Stimulated activated CD4-positive, alpha-beta T cell treated with anti-CD3 and anti-CD28 coated beads, Interleukin-2, amount 100 ng/mL, for 24 hours (primary cell): ENCODE results near the gene YBEY.
A peak's percentile ranks its signal among the peaks of the same experiment; 100 is the strongest.

ENCODE experiments used
- DNase-seq, 2 donors: peaks; one replicate each; pipeline ENCODE4 v3.0.0-alpha.2; 2020

YBEY gene

GRCh38 chr21:46264690-46265144, 21.4 kb upstream of the YBEY start:
- DNase-seq = peak in 1 of 2 donors; percentile 11

GRCh38 chr21:46265736-46266525, 20.2 kb upstream of the YBEY start:
- DNase-seq = no peak

GRCh38 chr21:46266946-46267345, 19.2 kb upstream of the YBEY start:
- no peak for DNase-seq

GRCh38 chr21:46268371-46268770, 17.8 kb upstream of the YBEY start:
- DNase-seq = no peak

- no peak for DNase-seq
Measured at GRCh38 chr21:46269466-46269865, 16.7 kb upstream of the YBEY start.

GRCh38 chr21:46273341-46273740, 12.8 kb upstream of the YBEY start:
- no peak for DNase-seq

GRCh38 chr21:46274797-46275390, 11.2 kb upstream of the YBEY start:
- DNase-seq = no peak

GRCh38 chr21:46284077-46284644, 2.0 kb upstream of the YBEY start:
- DNase-seq = no peak

- no peak for DNase-seq
Measured at GRCh38 chr21:46284733-46285132, 1.4 kb upstream of the YBEY start.

GRCh38 chr21:46285206-46285661, 908 bp upstream of the YBEY start, which contains the start of gene MCM3AP:
Gene MCM3AP (minus strand): TSS chr21:46285611. CDS start chr21:46285286, 325 bp downstream.
- DNase-seq = no peak

- DNase-seq = no peak
Measured at GRCh38 chr21:46286648-46287002, 483 bp downstream of the YBEY start.

GRCh38 chr21:46287541-46287940, 1.4 kb downstream of the YBEY start:
- DNase-seq = no peak

- DNase-seq = no peak
Measured at GRCh38 chr21:46289655-46290179, 3.6 kb downstream of the YBEY start.

- DNase-seq = no peak
Measured at GRCh38 chr21:46291561-46291960, 5.4 kb downstream of the YBEY start.

- no peak for DNase-seq
Measured at GRCh38 chr21:46294647-46295176, 8.6 kb downstream of the YBEY start.

GRCh38 chr21:46295177-46295770, 9.1 kb downstream of the YBEY start:
- no peak for DNase-seq

- DNase-seq = peak; percentile 62 to 68
Measured at GRCh38 chr21:46295996-46296752, 10.0 kb downstream of the YBEY start.

GRCh38 chr21:46297338-46298271, 11.5 kb downstream of the YBEY start:
- peak in 1 of 2 donors; percentile 25 for DNase-seq

GRCh38 chr21:46299167-46299566, 13.0 kb downstream of the YBEY start:
- DNase-seq = no peak

GRCh38 chr21:46301759-46302158, 15.6 kb downstream of the YBEY start:
- DNase-seq = no peak

- DNase-seq = no peak
Measured at GRCh38 chr21:46304437-46304836, 18.3 kb downstream of the YBEY start.
